HG03439 (cell line): ENCODE data around the gene CDHR4.
A peak's percentile ranks its signal among the peaks of the same experiment; 100 is the strongest.
"Not testable (repeated sequence)": the region's sequence is repeated elsewhere in the genome, so short reads cannot be mapped to it uniquely, and the experiment has no call there.

ENCODE experiments used
- ATAC-seq: cut with Tn5 transposase; IDR thresholded peaks from one replicate; pipeline ENCODE4 v1.9.1; 2021; ENCODE audit warnings: mild to moderate bottlenecking, moderate library complexity; ENCODE audit not compliant: unreplicated experiment

CDHR4 gene, protein sequence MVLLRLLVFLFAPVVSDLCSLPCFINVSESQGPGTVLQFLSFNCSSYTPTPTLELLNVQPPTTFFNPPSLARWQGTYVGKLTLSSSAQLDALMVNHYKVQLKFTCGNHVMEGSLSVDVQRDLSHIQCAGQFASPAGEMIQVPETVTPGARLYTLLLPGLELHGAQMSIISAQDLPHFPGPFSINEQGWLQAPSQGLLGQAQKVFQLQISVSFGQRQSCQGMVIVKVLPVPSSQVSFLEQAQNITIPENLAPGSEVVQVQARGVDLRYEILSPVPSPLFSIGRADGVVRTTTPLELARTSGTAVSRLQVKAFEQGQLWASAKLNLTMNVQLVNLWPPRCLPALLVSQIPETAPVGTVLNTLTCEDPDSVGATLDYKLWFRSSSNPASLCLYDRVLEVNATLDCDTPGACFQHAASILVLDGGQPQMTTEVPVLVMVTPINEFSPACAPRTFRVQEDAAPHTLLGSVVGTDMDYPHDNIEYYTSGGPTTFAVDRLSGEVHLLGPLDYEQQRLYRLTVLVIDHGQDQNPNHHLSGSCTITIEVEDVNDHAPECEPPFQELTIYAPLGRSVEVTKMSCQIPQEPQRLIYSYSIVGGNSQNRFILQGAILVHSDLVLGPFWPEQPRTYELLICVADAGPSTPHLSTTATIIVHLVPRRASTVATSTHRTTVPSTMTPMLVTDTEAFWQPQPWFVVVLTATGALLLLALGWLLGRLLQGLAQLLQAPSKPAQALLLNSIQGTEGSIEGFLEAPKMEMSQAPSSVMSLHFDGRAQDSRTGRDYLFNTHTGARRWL

DNA sequence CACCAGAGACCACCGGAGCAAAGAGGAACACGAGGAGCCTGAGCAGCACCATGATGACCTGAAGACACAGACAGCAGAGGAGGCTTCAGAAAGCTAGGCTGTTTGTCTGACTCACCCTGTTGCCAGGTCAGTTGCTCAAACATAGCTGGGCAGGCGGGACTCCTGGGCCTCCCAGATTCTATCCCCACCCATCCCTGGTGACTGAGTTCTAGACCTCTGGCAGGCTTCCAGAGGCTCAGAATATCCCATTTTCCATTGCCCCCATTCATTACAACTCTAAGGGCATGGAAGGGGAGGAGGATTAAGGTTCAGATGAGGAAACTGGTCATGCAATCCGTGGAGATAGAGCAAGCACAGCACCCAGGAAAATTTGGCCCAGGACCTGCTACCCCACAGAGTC is at the start of gene CDHR4:
Gene CDHR4, minus strand, starts transcription at position 113 of the 400 bp plus-strand sequence. Its CDS starts 61 bp downstream, at position 52.
- ATAC-seq: no peak

DNA sequence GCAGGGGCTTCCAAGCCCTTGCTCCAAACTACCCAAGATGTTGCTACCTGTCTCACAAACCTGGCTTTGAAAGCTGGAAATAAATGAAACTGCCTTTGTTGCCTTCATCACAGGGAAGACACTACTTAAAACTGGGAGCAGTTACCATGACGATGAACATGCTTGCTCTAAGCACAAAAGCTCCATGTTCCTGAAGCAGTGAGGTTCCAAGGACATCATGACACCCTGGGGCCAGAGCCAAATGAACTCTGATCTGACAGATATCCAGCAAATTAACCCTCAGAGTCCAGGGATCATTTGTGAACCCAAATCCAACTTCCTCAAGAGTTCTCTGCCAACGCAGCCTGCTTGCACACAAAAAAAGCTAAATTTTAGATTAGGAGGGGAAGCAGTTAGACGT is 46.0 kb upstream of the CDHR4 start:
- no peak for ATAC-seq

DNA sequence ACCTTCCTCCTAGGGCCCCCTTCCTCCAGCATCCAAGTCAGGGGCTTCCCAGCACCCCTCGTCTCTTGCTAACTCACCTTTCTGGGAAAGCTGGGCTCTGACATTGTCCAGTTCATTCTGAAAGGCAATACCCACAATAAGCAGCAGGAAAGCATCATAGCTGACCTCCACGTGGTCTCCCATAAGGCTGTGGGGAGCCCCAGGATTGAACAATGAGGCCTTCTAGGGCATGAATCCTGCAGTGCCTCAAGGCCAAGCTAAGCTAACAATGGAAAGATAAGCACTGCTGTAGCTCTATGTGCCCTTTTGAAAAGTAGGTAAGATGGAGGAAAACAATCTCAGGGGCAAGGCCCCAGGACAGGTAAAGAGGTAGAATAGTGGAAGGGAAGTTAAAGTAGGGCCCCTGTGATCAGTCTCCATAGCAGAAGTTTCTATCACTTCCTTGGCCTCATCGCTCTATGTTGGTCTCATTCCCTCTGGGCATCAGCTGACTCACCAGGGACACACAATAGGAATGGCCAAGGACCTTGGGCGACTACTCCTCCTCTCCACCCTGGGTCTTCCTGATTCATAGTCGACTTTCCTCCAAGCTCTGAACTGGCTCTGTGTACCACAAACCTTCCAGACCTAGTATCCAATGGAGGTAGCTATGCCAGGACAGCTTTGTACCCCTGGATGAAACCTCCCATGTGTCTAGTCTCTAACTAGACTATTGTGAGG is 45.0 kb upstream of the CDHR4 start:
- no peak for ATAC-seq

DNA sequence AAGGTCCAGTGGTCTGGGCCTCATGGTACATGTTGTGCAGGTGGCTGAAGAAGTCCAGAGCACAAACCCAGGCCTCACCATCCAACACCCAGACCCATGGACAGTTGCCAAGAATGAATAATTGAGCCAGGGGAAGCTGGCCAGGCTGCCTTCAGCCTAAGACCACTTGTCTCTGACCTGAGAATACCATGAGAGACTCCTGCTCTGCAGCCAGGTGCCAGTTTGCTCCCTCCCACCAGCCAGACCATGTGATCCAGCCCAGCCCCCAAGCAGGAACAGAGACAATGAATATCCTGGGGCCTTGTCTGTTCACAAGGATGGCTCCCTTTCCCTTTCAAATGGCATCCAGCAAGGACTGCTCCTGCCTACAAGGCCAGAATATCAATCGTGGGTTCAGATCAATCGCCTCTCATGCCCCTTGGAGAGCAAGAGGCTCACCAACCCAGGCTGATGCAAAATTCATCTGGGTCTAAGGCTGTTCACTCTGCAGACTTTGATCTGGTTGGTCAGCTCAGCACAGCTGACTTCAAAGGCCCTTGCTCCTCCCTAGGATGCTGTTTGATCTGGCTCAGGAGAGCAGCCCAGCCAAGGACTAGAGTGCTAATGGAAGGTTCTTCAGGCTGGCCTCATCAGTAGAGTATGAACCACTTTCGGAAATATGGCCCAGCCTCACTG is 43.3 kb upstream of the CDHR4 start:
- no peak for ATAC-seq

DNA sequence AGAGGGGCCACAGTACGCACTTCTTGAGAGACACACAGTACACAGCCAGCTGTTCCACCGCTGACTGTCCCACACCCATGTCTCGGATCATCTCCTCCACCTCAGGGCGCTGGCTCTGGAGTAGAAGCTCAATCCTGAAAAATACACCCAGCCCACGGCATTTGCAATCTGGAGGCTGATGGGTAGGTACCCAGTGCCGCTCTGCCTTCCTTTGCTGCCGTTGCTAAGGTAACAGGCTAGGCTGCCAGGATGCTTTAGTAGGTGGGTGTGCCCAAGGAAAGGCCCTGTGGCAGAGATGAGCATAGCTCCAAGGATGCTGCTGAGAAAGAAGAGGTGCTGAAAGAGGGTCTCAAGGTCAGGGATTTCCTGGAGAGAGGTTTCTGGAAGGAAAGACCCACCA is 42.1 kb upstream of the CDHR4 start:
- ATAC-seq: no peak

DNA sequence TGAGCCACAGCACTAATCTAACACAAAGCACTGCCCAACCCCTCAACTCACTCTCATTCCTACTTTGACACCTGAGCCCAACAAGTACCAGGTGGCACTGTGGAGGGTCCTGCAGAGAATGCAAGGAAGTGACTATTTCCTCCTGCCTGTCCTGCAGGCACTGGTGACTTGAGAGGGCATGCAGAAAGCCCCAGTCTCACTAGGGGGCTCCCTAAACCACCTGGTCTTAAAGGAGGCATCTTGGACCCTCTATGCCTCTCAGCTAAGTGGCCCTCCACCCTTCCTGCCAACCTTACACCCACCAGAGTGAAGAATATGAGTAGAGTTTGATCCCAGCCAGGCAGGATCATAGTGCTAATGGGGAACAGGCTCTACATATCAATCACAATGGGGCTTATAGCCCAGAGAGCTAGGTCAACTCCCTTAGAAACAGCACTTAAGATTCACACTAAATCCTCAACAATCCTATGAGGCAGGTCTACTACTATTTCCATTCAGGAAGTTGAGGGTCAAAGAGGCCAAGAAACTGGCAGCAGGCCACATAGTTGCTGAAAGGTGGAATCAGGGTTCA is 41.5 kb upstream of the CDHR4 start:
- ATAC-seq: no peak

DNA sequence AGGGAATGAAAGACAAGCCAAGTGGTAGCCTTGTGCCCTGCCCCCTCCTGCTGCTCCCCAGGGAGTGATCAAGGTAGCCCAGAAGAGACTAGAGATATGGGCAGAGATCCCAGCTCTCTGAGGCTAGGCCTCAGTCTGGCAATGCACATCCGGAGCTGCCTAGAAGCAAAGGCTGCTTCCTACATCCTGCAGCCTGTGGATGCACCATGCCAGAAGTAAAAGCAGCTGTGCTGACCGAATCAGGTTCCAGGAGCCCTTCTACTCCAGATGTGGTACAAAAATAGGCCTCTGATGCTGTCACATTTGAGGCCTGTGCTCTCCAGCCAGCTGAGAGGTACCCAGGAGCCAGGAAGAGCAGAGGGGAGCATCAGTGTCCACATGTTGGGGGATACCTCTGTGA is 40.7 kb upstream of the CDHR4 start:
- no peak for ATAC-seq

DNA sequence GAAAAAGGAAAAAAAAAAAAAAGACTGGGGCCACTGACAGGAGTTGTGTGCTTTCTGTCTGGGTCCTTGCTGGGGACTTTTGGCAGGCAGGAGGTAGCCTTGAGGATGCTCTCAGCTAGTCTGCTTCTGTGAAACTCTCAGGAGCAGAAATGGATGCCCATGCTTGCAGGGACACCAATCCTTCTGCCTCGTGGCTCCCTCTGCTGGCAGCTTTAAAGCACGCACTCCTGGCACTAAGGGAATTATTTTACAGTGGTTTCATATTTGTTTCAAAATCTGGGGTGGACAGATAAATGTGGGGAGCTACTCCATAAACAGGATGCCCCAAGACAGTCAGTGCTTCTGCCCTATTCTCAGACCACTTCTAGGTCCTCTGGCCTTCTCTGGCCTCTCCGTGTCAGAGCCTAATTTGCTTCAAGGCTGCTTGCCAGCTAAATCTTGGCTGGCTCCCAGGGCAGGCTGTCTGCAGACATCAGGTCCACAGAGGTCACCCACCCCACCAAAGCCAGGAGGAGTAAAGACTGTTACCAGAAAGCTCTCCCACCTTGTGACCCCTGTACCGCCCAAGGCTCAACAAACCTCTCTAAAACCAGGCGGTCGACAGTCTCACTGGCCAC is 39.6 kb upstream of the CDHR4 start:
- no peak for ATAC-seq

DNA sequence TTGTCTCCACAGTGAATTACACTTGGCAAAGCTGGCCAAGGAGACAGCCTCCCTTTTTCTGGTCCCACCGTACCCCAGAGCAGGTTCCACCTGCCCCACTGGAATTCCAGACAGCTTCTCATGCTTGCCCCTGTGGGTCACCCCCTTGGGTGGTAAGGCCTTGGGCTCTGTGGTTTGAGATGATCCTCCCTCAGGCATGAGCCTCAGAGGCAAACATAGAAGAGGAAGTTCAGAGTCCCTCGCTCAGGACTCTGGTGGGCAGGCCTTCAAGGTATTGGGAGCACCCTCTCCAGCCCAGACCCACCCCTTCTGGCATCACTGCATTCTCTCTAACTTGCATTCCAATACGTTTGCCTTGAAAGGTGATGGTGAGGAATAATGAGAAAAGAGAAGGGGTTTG is 31.7 kb upstream of the CDHR4 start:
- no peak for ATAC-seq

DNA sequence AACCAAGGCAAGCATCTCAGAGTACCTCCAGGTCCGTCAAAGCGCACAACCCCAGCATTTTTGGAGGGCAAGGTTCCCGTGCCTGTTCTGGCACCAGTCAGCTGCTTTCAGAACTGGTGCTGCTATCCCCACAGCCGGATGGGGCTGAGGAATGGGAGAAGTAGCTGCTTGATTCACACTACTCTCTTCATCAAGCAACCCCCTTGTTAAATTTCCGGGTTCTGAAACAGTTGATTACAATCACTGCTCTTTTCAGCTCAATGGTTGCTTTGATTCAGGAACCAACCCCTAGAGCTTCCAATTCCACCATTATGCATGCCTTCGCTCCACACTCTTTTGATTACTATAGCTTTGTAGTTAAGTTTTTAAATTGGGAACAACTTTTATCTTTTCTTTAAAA is 26.3 kb upstream of the CDHR4 start:
- no peak for ATAC-seq

DNA sequence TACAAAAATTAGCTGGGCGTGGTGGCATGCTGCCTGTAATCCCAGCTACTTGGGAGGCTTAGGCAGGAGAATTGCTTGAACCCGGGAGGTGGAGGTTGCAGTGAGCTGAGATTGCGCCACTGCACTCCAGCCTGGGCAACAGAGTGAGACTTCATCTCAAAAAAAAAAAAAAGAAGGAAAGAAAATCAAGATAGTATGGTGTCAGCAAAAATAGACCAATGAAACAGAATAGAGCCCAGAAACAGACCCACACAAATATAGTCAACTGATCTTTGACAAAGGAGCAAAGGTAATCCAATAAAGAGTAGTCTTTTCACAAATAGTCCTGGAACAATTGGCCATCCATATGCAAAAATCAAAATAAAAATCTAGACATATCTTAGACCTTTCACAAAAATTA is 23.5 kb upstream of the CDHR4 start:
- not testable (repeated sequence) for ATAC-seq

DNA sequence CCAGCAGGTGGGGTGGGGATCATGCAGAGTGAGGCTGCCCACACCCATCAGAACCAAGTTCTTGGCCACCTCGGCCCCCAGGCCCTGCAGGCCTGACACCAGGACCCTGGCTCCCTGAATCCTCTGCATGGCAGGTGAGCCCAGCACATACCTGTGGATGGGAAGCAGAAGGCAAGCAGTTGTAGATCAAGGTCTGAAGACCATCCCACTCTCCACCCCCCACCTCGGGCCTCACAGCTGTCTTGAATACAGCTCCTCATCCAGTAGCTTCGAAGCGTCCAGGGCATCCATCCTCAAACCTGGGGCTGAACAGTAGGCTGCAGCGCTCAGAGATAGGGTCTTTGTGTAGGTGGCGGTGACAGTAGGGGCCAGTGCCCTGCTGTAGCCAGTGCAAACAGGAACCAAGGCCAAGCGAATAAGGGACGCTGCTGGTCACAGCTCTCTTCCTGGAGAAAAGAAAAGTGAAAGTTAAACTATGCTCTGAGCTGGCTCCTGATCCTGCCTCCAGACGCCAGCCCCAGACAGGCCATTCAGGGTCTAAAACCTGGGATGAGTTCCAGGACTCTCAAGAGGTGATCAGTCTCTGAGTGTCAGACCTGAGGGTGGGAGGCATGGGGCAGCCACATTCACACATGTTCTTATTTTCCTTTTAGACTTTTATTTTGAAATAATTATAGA is 14.0 kb upstream of the CDHR4 start, which contains the start of gene UBA7:
Gene UBA7, minus strand, starts transcription at position 457 of the 678 bp plus-strand sequence. Its CDS starts 166 bp downstream, at position 291.
- ATAC-seq: peak; percentile 69

DNA sequence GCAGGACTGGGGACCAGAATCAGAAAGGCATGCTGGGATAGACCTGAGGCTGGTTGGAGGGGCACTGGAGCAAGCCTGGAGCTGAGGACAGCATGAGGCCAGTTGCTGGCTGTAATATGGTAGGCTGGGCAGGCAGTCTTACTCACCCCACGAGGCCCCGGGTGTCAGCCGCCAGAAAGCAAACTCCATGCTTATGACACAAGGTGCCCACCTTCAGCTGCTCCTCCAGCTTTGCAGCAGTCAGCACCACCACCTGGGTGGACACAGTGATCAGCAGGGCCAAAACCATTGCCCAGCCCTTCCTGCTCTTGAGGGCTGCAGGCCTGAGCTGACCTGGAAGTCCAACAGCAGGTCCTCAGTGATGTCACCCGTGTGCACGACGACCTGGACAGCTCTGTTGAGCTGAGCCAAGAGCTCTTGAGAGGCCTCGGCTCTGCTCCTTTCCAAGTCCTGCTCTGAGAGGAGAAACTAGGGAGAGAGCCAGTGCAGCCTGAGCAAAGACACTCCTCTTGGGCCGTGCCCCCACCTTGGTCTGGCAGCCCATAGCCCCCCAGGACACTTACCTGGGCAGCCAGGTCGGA is 13.3 kb upstream of the CDHR4 start:
- ATAC-seq: no peak

DNA sequence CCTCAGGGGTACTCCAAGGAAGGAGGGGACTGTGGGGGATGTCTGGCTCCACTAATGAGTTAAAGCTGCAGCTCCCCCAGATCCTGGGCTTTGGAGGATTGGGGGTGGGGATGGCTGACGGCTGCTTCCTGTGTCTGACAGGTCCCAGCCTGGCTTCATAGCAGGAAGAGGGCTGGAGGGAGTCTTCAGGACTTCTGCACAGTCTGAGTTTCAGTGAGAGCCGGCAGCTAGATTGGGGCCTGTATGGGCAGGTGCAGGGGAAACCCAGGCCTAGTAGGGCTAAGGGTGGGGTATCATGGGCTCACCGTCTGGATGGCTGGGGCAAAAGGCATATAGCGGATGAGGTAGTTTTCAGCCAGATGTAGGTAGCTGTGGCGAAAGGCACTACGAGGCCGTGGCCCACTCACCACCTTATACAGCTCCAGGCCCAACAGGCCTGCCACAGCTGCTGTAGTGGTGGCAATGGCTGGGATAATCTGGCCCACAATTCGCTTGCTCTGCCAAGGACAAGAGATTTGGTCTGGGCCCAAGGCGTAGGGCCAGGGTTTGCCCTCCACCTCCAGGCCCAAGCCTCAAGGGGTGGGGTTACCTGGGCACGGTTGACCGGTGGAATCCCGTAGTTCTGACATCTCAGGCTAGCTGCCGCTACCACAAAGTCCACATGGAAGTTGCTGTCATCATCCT is 7.9 kb upstream of the CDHR4 start:
- no peak for ATAC-seq

DNA sequence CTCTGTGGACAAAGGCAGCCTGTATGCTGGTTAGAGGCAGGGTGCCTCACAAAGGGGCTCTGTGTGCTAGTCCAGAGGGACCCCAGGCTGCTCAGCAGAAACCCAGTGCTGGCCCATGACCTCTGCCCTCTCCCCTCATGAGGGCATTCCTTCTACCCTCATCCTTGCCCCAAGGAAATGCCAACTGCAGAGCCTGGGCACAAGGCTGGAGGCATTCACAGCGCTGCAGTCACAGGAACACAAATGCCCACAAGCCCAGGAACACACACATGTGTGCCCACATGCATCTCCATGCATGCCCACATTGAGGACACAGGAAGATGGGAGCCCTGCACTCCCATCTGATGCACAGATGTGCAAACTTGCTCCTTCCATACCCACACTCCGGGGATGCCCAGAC is 7.2 kb upstream of the CDHR4 start:
- ATAC-seq: no peak

DNA sequence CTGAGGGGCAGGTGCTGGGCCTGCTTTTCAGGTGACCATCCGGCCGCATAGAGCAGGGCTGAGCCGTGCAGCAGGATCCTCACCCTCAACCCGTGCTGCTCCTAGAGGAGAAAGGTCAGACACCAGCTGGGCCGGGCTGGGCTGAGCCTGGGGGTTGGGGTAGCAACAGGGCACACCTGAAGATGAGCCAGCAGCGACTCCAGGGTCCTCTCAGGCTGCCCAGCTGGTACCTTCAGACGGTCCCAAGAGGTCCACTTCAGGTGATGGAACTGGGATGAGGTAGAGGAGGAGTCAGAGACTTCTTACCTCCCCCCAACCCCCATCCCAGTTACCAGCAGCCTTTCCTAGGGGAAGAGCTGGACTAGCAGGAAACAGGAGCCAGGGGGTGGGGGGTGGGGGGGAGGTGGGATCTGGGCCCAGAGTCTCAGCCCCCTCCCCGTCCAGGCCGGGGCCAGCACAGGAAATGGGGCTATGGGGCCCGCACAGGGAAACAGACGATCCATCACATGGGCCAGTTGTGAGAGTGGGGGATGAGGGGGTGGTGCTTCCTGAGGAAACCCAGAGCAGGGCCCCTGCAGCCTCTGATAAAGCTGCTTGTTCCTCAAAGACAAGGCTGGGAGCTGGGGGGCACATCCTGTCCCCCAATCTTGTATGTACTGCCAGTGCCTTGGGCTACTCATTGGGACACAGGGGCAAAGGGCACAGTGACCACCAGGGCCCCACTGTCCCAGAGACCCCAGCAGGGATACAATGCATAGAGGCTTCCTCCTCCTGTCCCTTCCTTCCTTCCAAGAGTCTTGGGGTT is 6.4 kb upstream of the CDHR4 start:
- no peak for ATAC-seq

DNA sequence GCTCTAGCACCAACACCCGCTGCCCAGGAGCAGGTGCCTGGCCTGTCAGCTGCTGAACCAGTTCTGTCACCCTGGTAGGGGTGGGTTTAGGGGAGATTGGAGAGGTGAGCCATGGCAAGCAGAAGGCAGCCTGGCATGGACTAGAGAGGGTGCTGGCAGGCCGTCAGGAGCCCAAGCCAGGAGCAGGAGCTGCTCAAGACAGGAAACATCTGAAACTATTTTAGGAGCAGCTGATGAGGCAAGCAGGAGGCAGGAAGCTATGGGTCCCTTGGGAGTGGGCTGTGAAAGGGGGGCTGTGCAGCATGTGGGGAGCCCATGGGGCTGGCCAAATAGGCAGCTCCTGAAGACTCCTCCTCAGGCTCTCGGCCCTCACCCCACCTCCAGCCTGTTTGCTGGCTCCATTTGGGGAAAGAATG is 5.7 kb upstream of the CDHR4 start:
- no peak for ATAC-seq
